ENCODE results near the gene CPE. TPM values are rescaled to one million over a fixed set of nuclear protein-coding genes. Genes with fewer than 3 reads are reported as not detected.

CPE gene
- polyA plus RNA-seq, 1 of the 3 experiments (the other 2 are of a cell fraction) = 18.2 TPM

- CTCF ChIA-PET = interaction anchor here (1.1 to 1.6 kb wide), 2 partner anchors 13 to 346 kb away, joined by 4 to 7 read pairs; no protein-coding TSS in a partner anchor
- POLR2A ChIA-PET = no interaction called here
Measured at GRCh38 chr4:165477799-165478198, 99.0 kb downstream of the CPE start.

GRCh38 chr4:165478260-165478659 lies 99.5 kb downstream of the CPE start:
- CTCF ChIA-PET = interaction anchor here (1.1 to 1.6 kb wide), 2 partner anchors 13 to 347 kb away, joined by 4 to 7 read pairs; no protein-coding TSS in a partner anchor
- no peaks in the 10 kb centered on the region for H4K20me1 ChIP-seq (ENCODE audit: insufficient read depth)
- DNase-seq = no peak
- H3K9ac ChIP-seq = no peak overlapping the region
- no peaks in the 10 kb centered on the region for H3K9me3 ChIP-seq
- no peaks in the 10 kb centered on the region for H3K36me3 ChIP-seq (replicated peaks in 1 of 2; ENCODE audit: control insufficient read depth in 1 of 2, insufficient read depth in 2 of 2, low read length in 1 of 2)
- TF ChIP-seq RAD21 (IDR thresholded peaks at IDR 0.05; ENCODE audit: low read length) = no peak
- no peak for TF ChIP-seq POLR2AphosphoS5 (IDR thresholded peaks at IDR 0.05; ENCODE audit: low read depth, low read length)
- no peak for TF ChIP-seq REST (IDR thresholded peaks at IDR 0.05; ENCODE audit: low read depth, low read length)
- no peak for TF ChIP-seq NRF1 (IDR thresholded peaks at IDR 0.05; ENCODE audit: low read depth, low read length)
- no peak for TF ChIP-seq FOXJ3 (CRISPR knock-in tag; IDR thresholded peaks at IDR 0.05)
- no peak for TF ChIP-seq MAX (IDR thresholded peaks at IDR 0.05; ENCODE audit: low read depth)
- TF ChIP-seq CTCF (IDR thresholded peaks at IDR 0.05) = no peak
- no peak for TF ChIP-seq EP300 (IDR thresholded peaks at IDR 0.05; ENCODE audit: borderline replicate concordance in 1 of 2, low read depth in 1 of 2, low read length in 1 of 2)
- no peaks in the 10 kb centered on the region for H3F3A ChIP-seq (replicated peaks; ENCODE audit: insufficient read depth)
- no peaks in the 10 kb centered on the region for H3K4me1 ChIP-seq (ENCODE audit: control insufficient read depth in 1 of 2, insufficient read depth in 2 of 2, low read depth in 1 of 2, low read length in 1 of 2)
- no peak overlapping the region for H3K4me2 ChIP-seq
- no peak overlapping the region for H2AFZ ChIP-seq (ENCODE audit: low read depth)
- no peaks in the 10 kb centered on the region for H3K79me2 ChIP-seq (ENCODE audit: insufficient read depth)
- no peaks in the 10 kb centered on the region for H3K9me2 ChIP-seq
- POLR2A ChIA-PET = no interaction called here
- H3K27ac ChIP-seq (ENCODE audit: low read depth in 2 of 2, low read length in 1 of 2) = no peak overlapping the region
- H3K27me3 ChIP-seq (ENCODE audit: insufficient read depth) = no peaks in the 10 kb centered on the region
- no peak overlapping the region for H3K4me3 ChIP-seq (ENCODE audit: low read depth in 2 of 2, low read length in 1 of 2)
- WGBS (ENCODE audit: low lambda C conversion rate) = 58% methylated on average over 1 of the region's 1 CpG

More at GRCh38 chr4:165477799-165478198, 99.0 kb downstream of the CPE start:
- DNase-seq = no peak
- Histone ChIP-seq H3K9ac (no peak overlapping the region), H4K20me1 (ENCODE audit: insufficient read depth) (no peaks in the 10 kb centered on the region), H3F3A (replicated peaks; ENCODE audit: insufficient read depth) (no peaks in the 10 kb centered on the region), H3K36me3 (replicated peaks in 1 of 2; ENCODE audit: control insufficient read depth in 1 of 2, insufficient read depth in 2 of 2, low read length in 1 of 2) (no peaks in the 10 kb centered on the region), H3K9me2 (no peaks in the 10 kb centered on the region), H3K27me3 (ENCODE audit: insufficient read depth) (no peaks in the 10 kb centered on the region), H3K9me3 (no peaks in the 10 kb centered on the region; the same call in 1 of the 2 replicates), H2AFZ (ENCODE audit: low read depth) (no peak overlapping the region), H3K4me3 (ENCODE audit: low read depth in 2 of 2, low read length in 1 of 2) (no peak overlapping the region), H3K4me2 (no peak overlapping the region), H3K4me1 (ENCODE audit: control insufficient read depth in 1 of 2, insufficient read depth in 2 of 2, low read depth in 1 of 2, low read length in 1 of 2) (no peaks in the 10 kb centered on the region), H3K79me2 (ENCODE audit: insufficient read depth) (no peaks in the 10 kb centered on the region), H3K27ac (ENCODE audit: low read depth in 2 of 2, low read length in 1 of 2) (no peak overlapping the region)
- TF ChIP-seq RCOR1 (IDR thresholded peaks at IDR 0.05; ENCODE audit: low read length) = no peak
- TF ChIP-seq GABPA (IDR thresholded peaks at IDR 0.05; ENCODE audit: low read depth) = no peak
- TF ChIP-seq EP300 (IDR thresholded peaks at IDR 0.05; ENCODE audit: borderline replicate concordance in 1 of 2, low read depth in 1 of 2, low read length in 1 of 2) = no peak
- TF ChIP-seq FOXM1 (IDR thresholded peaks at IDR 0.05; ENCODE audit: low read depth) = no peak
- TF ChIP-seq MAX (IDR thresholded peaks at IDR 0.05; ENCODE audit: low read depth) = no peak
- TF ChIP-seq SIN3A (IDR thresholded peaks at IDR 0.05; ENCODE audit: borderline replicate concordance, low read depth, low read length) = no peak
- no peak for TF ChIP-seq REST (IDR thresholded peaks at IDR 0.05; ENCODE audit: low read depth, low read length)
- TF ChIP-seq MEF2A (IDR thresholded peaks at IDR 0.05; ENCODE audit: borderline replicate concordance, low read depth) = no peak
- 41% methylated on average over 4 of the region's 4 CpGs for WGBS (ENCODE audit: low lambda C conversion rate)
